Activated B cell treated with CpG ODN at 0.5 μM for 24 hours (primary cell): ENCODE measurements around the gene MED12L. TPM values are rescaled to one million over a fixed set of nuclear protein-coding genes. Genes with fewer than 3 reads are reported as not detected.

Experiments used
- ATAC-seq: fragments of 200-7000 bp; cut with Tn5 transposase; one replicate; pipeline ENCODE4 v1.10.0; 2021; ENCODE audit warnings: low read depth, mild to moderate bottlenecking, moderate library complexity
- CTCF ChIA-PET: fragments of 350-600 bp; sonication (Branson Sonifier 250); formaldehyde crosslinking; loops from one replicate; lab custom pipeline; 2021; ENCODE audit warnings: antibody characterized with exemption; lab: Charles Lee
- POLR2A ChIA-PET: fragments of 350-600 bp; sonication (Branson Sonifier 250); formaldehyde crosslinking; loops from one replicate; lab custom pipeline; 2021; ENCODE audit warnings: antibody characterized with exemption; lab: Charles Lee
- DNase-seq: peaks from one replicate; pipeline ENCODE4 v3.0.0; 2022
- H3K27ac Mint-ChIP-seq: one replicate; pipeline ENCODE4 v1.8.0; 2020; ENCODE audit warnings: mixed read lengths
- H3K27me3 Mint-ChIP-seq: one replicate; pipeline ENCODE4 v1.8.0; 2021; ENCODE audit warnings: mixed read lengths
- H3K36me3 Mint-ChIP-seq: one replicate; pipeline ENCODE4 v1.8.0; 2021; ENCODE audit warnings: low read depth, mixed read lengths
- H3K4me1 Mint-ChIP-seq: one replicate; pipeline ENCODE4 v1.8.0; 2021; ENCODE audit warnings: mixed read lengths
- H3K4me3 Mint-ChIP-seq: one replicate; pipeline ENCODE4 v1.8.0; 2020; ENCODE audit warnings: mild to moderate bottlenecking, mixed read lengths
- H3K9me3 Mint-ChIP-seq: one replicate; pipeline ENCODE4 v1.8.0; 2020; ENCODE audit warnings: mixed read lengths
- intact Hi-C: fragments of 100-400 bp; cut with micrococcal nuclease; formaldehyde crosslinking; loops from one replicate; pipeline ENCODE4 v1.15.1; 2024
- total RNA-seq: library from RNA; stranded (reverse); gene quantifications from 2 replicates; pipeline ENCODE4 v1.2.3, GENCODE V29; 2022
- TF ChIP-seq, protein P1 (sequence below): fragments of 200-600 bp; IDR thresholded peaks from one replicate; pipeline ENCODE4 v1.8.0; 2022; ENCODE audit warnings: antibody characterized with exemption, mild to moderate bottlenecking

MED12L gene
- total RNA-seq, 1 donor from 2014 or later, result 1.5 TPM

GRCh38 chr3:151299006-151299405 is 213.5 kb downstream of the MED12L start:
- Mint-ChIP-seq H3K27me3 (peaks cover 6% of the 10 kb centered on the region), H3K4me1 (no peaks in the 10 kb centered on the region), H3K4me3 (no peak overlapping the region), H3K27ac (no peak overlapping the region), H3K36me3 (no peaks in the 10 kb centered on the region), H3K9me3 (no peaks in the 10 kb centered on the region)
- POLR2A ChIA-PET, result no interaction called here
- TF ChIP-seq, protein P1, sequence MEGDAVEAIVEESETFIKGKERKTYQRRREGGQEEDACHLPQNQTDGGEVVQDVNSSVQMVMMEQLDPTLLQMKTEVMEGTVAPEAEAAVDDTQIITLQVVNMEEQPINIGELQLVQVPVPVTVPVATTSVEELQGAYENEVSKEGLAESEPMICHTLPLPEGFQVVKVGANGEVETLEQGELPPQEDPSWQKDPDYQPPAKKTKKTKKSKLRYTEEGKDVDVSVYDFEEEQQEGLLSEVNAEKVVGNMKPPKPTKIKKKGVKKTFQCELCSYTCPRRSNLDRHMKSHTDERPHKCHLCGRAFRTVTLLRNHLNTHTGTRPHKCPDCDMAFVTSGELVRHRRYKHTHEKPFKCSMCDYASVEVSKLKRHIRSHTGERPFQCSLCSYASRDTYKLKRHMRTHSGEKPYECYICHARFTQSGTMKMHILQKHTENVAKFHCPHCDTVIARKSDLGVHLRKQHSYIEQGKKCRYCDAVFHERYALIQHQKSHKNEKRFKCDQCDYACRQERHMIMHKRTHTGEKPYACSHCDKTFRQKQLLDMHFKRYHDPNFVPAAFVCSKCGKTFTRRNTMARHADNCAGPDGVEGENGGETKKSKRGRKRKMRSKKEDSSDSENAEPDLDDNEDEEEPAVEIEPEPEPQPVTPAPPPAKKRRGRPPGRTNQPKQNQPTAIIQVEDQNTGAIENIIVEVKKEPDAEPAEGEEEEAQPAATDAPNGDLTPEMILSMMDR, result no peak
- DNase-seq (no peak), ATAC-seq (no peak)
- intact Hi-C loops, result no loop called here
- CTCF ChIA-PET, result no interaction called here

- Mint-ChIP-seq H3K36me3 (no peaks in the 10 kb centered on the region), H3K9me3 (no peaks in the 10 kb centered on the region), H3K4me1 (no peaks in the 10 kb centered on the region), H3K27ac (no peak overlapping the region), H3K27me3 (peaks cover 6% of the 10 kb centered on the region), H3K4me3 (no peak overlapping the region)
- ATAC-seq (no peak), DNase-seq (no peak)
- POLR2A ChIA-PET, result no interaction called here
- intact Hi-C loops, result no loop called here
- TF ChIP-seq, protein P1, result no peak
- CTCF ChIA-PET, result no interaction called here
Observed at GRCh38 chr3:151300539-151300938, 215.1 kb downstream of the MED12L start.

DNA sequence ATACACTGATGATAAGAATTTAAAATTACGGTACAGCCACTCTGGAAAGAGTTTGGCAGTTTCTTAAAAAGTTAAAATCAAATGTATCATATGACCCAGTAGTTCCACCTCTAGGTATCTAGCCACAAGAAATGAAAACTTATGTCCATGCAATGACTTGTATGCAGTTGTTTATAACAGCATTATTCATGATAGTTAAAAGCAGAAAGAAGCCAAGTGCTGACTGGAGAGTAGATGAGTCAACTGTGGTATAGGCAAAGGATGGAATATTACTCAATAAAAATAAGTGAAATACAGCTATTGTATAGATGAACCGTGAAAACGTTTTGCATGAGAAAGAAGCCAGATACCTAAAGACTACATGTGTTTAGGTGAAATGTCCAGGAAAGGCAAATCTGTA is 216.3 kb downstream of the MED12L start:
- H3K4me3 Mint-ChIP-seq, result no peak overlapping the region
- H3K27me3 Mint-ChIP-seq, result peaks cover 6% of the 10 kb centered on the region
- POLR2A ChIA-PET, result no interaction called here
- no peaks in the 10 kb centered on the region for H3K9me3 Mint-ChIP-seq
- intact Hi-C loops, result no loop called here
- no peak overlapping the region for H3K27ac Mint-ChIP-seq
- TF ChIP-seq, protein P1, result no peak
- no peaks in the 10 kb centered on the region for H3K36me3 Mint-ChIP-seq
- no peak for ATAC-seq
- CTCF ChIA-PET, result no interaction called here
- no peaks in the 10 kb centered on the region for H3K4me1 Mint-ChIP-seq
- DNase-seq, result no peak

DNA sequence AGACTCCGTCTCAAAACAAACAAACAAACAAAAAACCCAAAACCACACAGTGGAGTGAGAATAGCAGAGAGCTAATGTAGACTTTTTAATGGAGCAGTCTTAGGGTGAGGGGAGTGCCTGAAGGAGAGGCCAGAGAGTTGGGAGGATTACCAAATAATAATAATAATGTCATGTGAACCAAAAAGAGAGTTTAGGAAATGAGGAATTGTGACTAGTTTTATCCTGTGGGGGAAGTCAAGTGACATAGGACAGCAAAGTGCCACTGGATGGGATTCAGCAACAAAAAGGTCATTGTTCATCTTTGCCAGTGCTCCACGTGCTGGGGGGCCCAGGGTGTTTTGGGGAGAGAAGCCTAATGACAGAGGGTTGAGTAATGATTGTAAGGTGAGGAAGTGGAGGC is 218.3 kb downstream of the MED12L start:
- Mint-ChIP-seq H3K27ac (no peak overlapping the region), H3K9me3 (no peaks in the 10 kb centered on the region), H3K27me3 (peaks cover 6% of the 10 kb centered on the region), H3K4me3 (no peak overlapping the region), H3K36me3 (no peaks in the 10 kb centered on the region), H3K4me1 (no peaks in the 10 kb centered on the region)
- POLR2A ChIA-PET, result no interaction called here
- intact Hi-C loops, result no loop called here
- ATAC-seq, result no peak
- TF ChIP-seq, protein P1, result no peak
- no peak for DNase-seq
- CTCF ChIA-PET, result interaction anchor here (0.7 to 1.4 kb wide), 2 partner anchors 24 to 32 kb away, joined by 3 to 4 read pairs; no protein-coding TSS in a partner anchor

DNA sequence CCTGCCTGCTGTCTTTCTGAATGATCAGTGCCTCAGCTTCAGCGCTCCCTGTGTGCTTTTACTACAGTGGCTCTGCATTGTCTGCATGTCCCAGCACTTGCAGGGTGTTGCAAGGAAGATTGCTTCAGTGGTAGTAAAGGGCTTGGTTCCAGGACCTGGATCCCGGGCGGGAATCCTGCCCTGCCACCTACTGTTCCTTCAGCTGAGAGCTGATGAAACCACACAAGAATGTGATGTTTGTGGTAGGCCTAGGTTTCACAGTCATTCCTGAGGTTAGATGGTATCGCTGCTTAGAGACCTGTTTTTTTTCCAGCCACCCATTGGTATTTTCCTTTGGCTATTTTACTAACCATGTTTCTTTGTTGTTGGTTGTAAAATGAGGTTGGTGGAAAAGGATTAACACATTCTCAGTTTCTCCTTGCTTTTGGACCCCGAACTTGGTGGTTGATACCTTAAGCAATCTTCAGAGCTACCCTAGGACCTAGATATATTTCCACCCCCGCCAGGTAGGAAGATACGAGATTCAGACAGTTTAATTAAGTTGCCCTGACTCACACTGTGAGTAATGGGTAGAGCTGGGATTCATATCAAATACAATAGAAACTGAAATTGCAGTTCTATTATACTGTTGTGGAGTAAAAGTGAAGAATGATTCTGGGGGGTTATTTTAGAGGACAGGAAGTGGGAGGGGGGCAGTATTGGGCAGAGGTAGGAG is 219.8 kb downstream of the MED12L start:
- no peaks in the 10 kb centered on the region for H3K4me1 Mint-ChIP-seq
- no peaks in the 10 kb centered on the region for H3K9me3 Mint-ChIP-seq
- ATAC-seq (no peak), DNase-seq (no peak)
- ChIA-PET POLR2A (interaction anchor here (0.6 kb wide), 1 partner anchor 13 kb away, joined by 4 read pairs; no protein-coding TSS in a partner anchor), CTCF (interaction anchor here (0.6 to 1.4 kb wide), 2 partner anchors 23 to 137 kb away, joined by 3 to 4 read pairs; no protein-coding TSS in a partner anchor)
- intact Hi-C loops, result no loop called here
- peaks cover 6% of the 10 kb centered on the region for H3K27me3 Mint-ChIP-seq
- no peak overlapping the region for H3K27ac Mint-ChIP-seq
- H3K36me3 Mint-ChIP-seq, result no peaks in the 10 kb centered on the region
- no peak overlapping the region for H3K4me3 Mint-ChIP-seq
- TF ChIP-seq, protein P1, result no peak
